Tibial artery (tissue), 4 donors: Measurements from ENCODE around the gene MPHOSPH9.
"Not testable (repeated sequence)": the region's sequence is repeated elsewhere in the genome, so short reads cannot be mapped to it uniquely, and the experiment has no call there.

ENCODE experiments used
- DNase-seq, 2 donors: peaks; one replicate each; pipeline ENCODE4 v3.0.0-alpha.2; 2019
- H3K27ac ChIP-seq, 2 donors: fragments of 200-600 bp; sonication (generic) in 1 of 2; 1 replicate in 1 of 2; 2 replicates in 1 of 2; pipeline ENCODE4 v1.5.1; 2018 to 2019; ENCODE audit warnings: mild to moderate bottlenecking in 1 of 2
- H3K27me3 ChIP-seq, 2 donors: fragments of 200-600 bp; sonication (generic) in 1 of 2; one replicate each; pipeline versions ENCODE4 v1.5.1 to v1.6.0; 2016 to 2019
- H3K36me3 ChIP-seq, 3 donors: fragments of 200-600 bp; sonication (generic) in 2 of 3; one replicate each; pipeline ENCODE4 v1.5.1; 2016 to 2019; ENCODE audit warnings: mild to moderate bottlenecking in 2 of 3
- H3K4me1 ChIP-seq, 4 donors: fragments of 200-600 bp; sonication (generic) in 2 of 4; 1 replicate in 3 of 4; 2 replicates in 1 of 4; pipeline ENCODE4 v1.5.1; 2016 to 2019
- H3K4me3 ChIP-seq, 2 donors: fragments of 200-600 bp; sonication (generic) in 1 of 2; 1 replicate in 1 of 2; 2 replicates in 1 of 2; pipeline ENCODE4 v1.5.1; 2018 to 2019; ENCODE audit warnings: mild to moderate bottlenecking in 2 of 2
- H3K9me3 ChIP-seq, 3 donors: fragments of 200-600 bp; sonication (generic) in 1 of 3; one replicate each; pipeline ENCODE4 v1.5.1; 2016 to 2019
- CTCF ChIP-seq, 2 experiments: fragments of 200-600 bp in 1 of 2; fragments of 450-650 bp in 1 of 2; IDR thresholded peaks; one replicate each; pipeline ENCODE4 v1.5.1; 2017 to 2019; ENCODE audit warnings: antibody characterized with exemption in 2 of 2, mild to moderate bottlenecking in 1 of 2, moderate library complexity in 1 of 2
- intact Hi-C: fragments of 100-400 bp; cut with DNase I; formaldehyde crosslinking; loops from one replicate; pipeline ENCODE4 v1.15.0; 2023; ENCODE audit warnings: low total_unique reads

Gene MPHOSPH9

GRCh38 chr12:123227581-123228258 lies 5.2 kb downstream of the MPHOSPH9 start:
- Histone ChIP-seq H3K9me3 (no peaks in the 10 kb centered on the region), H3K4me1 (peaks cover 0 to 11% (median 2%) of the 10 kb centered on the region in 4 donors), H3K27me3 (no peaks in the 10 kb centered on the region), H3K27ac (no peak overlapping the region), H3K4me3 (no peak overlapping the region), H3K36me3 (peaks cover 0 to 4% (median 1%) of the 10 kb centered on the region in 3 donors)
- intact Hi-C loops: no loop called here
- TF ChIP-seq CTCF (IDR thresholded peaks at IDR 0.05): no peak
- DNase-seq: no peak

- Histone ChIP-seq H3K4me3 (no peak overlapping the region), H3K27me3 (no peaks in the 10 kb centered on the region), H3K36me3 (peaks cover 0 to 24% (median 21%) of the 10 kb centered on the region in 3 donors), H3K4me1 (no peaks in the 10 kb centered on the region), H3K9me3 (no peaks in the 10 kb centered on the region), H3K27ac (no peak overlapping the region)
- TF ChIP-seq CTCF (IDR thresholded peaks at IDR 0.05): no peak
- no peak for DNase-seq
- intact Hi-C loops: no loop called here
These were observed 7.5 kb downstream of the MPHOSPH9 start for GRCh38 chr12:123225443-123225842.

- Histone ChIP-seq H3K9me3 (no peaks in the 10 kb centered on the region), H3K4me3 (no peak overlapping the region), H3K36me3 (peaks cover under 1 to 29% (median 21%) of the 10 kb centered on the region in 3 donors), H3K27ac (no peak overlapping the region), H3K27me3 (no peaks in the 10 kb centered on the region), H3K4me1 (no peaks in the 10 kb centered on the region)
- intact Hi-C loops: no loop called here
- no peak for TF ChIP-seq CTCF (IDR thresholded peaks at IDR 0.05)
- DNase-seq: no peak
These were observed 9.7 kb downstream of the MPHOSPH9 start for GRCh38 chr12:123223241-123223668.

- H3K4me1 ChIP-seq, H3K4me3 ChIP-seq, H3K9me3 ChIP-seq, H3K27ac ChIP-seq, DNase-seq, intact Hi-C loops, H3K27me3 ChIP-seq: not testable (repeated sequence)
- H3K36me3 ChIP-seq: peaks cover 15 to 52% (median 22%) of the 10 kb centered on the region in 3 donors
These were observed 25.1 kb downstream of the MPHOSPH9 start for GRCh38 chr12:123207815-123208214.

GRCh38 chr12:123206794-123207193 lies 26.1 kb downstream of the MPHOSPH9 start:
- peaks cover 22 to 62% (median 24%) of the 10 kb centered on the region in 3 donors for H3K36me3 ChIP-seq
- H3K4me3 ChIP-seq, H3K4me1 ChIP-seq, H3K9me3 ChIP-seq, intact Hi-C loops, H3K27me3 ChIP-seq, DNase-seq, H3K27ac ChIP-seq: not testable (repeated sequence)

GRCh38 chr12:123200414-123200813 lies 32.5 kb downstream of the MPHOSPH9 start:
- H3K4me1 ChIP-seq: no peaks in the 10 kb centered on the region
- H3K36me3 ChIP-seq: peaks cover 9 to 33% (median 17%) of the 10 kb centered on the region in 3 donors
- intact Hi-C loops: no loop called here

More at GRCh38 chr12:123200414-123200813, 32.5 kb downstream of the MPHOSPH9 start:
- Histone ChIP-seq H3K4me3 (no peak overlapping the region), H3K27me3 (no peaks in the 10 kb centered on the region), H3K9me3 (no peaks in the 10 kb centered on the region), H3K27ac (no peak overlapping the region)
- no peak for DNase-seq
- TF ChIP-seq CTCF (IDR thresholded peaks at IDR 0.05): no peak
